Effector CD8-positive, alpha-beta T cell (primary cell): ENCODE data around the gene PCBD2.
A peak's percentile ranks its signal among the peaks of the same experiment; 100 is the strongest.
"Not testable (repeated sequence)": the region's sequence is repeated elsewhere in the genome, so short reads cannot be mapped to it uniquely, and the experiment has no call there.

ENCODE experiments used
- DNase-seq: peaks from one replicate; lab custom pipeline; 2025; lab: John Stamatoyannopoulos, UW
- total RNA-seq, 4 experiments: gene quantifications; one replicate each; lab custom pipeline; 2026; lab: John Stamatoyannopoulos, UW

PCBD2 gene
- total RNA-seq: 7.4 to 22.8 (median 14.0) reads per million in 4 experiments

GRCh38 chr5:134904610-134905245, at the start of gene PCBD2:
Gene PCBD2 (plus strand): TSS chr5:134905131. CDS start chr5:134905140, 9 bp downstream.
- peak; percentile 74 for DNase-seq

GRCh38 chr5:134856465-134856864, 48.5 kb upstream of the PCBD2 start:
- DNase-seq: not testable (repeated sequence)

GRCh38 chr5:134857401-134857800, 47.5 kb upstream of the PCBD2 start:
- no peak for DNase-seq

GRCh38 chr5:134864707-134865106, 40.2 kb upstream of the PCBD2 start:
- DNase-seq: no peak

- no peak for DNase-seq
Observed at GRCh38 chr5:134873494-134873893, 31.4 kb upstream of the PCBD2 start.

GRCh38 chr5:134873987-134874830, 30.7 kb upstream of the PCBD2 start, which contains the start of gene TXNDC15:
Gene TXNDC15 (plus strand): TSS chr5:134874371. CDS start chr5:134874428, 57 bp downstream.
- peak; percentile 64 for DNase-seq

GRCh38 chr5:134874831-134875655, 29.9 kb upstream of the PCBD2 start:
- DNase-seq: no peak

GRCh38 chr5:134877159-134877558, 27.8 kb upstream of the PCBD2 start:
- DNase-seq: no peak

GRCh38 chr5:134878403-134878802, 26.5 kb upstream of the PCBD2 start:
- no peak for DNase-seq

- DNase-seq: no peak
Observed at GRCh38 chr5:134879456-134879855, 25.5 kb upstream of the PCBD2 start.

GRCh38 chr5:134880937-134881336, 24.0 kb upstream of the PCBD2 start:
- not testable (repeated sequence) for DNase-seq

- not testable (repeated sequence) for DNase-seq
Observed at GRCh38 chr5:134881711-134882110, 23.2 kb upstream of the PCBD2 start.

- DNase-seq: no peak
Observed at GRCh38 chr5:134887593-134888159, 17.3 kb upstream of the PCBD2 start.

- DNase-seq: no peak
Observed at GRCh38 chr5:134889335-134889734, 15.6 kb upstream of the PCBD2 start.

- DNase-seq: no peak
Observed at GRCh38 chr5:134891473-134891872, 13.5 kb upstream of the PCBD2 start.

GRCh38 chr5:134892282-134892681, 12.6 kb upstream of the PCBD2 start:
- DNase-seq: no peak

GRCh38 chr5:134892926-134893325, 12.0 kb upstream of the PCBD2 start:
- no peak for DNase-seq

GRCh38 chr5:134893748-134894505, 11.0 kb upstream of the PCBD2 start:
- DNase-seq: no peak

- DNase-seq: no peak
Observed at GRCh38 chr5:134902071-134902801, 2.7 kb upstream of the PCBD2 start.
